ENCODE measurements around the gene TRUB2. TPM values are rescaled to one million over a fixed set of nuclear protein-coding genes. Genes with fewer than 3 reads are reported as not detected.

The TRUB2 gene
- total and polyA plus RNA-seq, 2 of the 8 experiments (the other 6 are each of a cell fraction or from before 2014, with no cell fraction given) = 20.7 to 37.8 TPM

GRCh38 chr9:128361986-128362646, 39.9 kb upstream of the TRUB2 start (continued):
- TF ChIP-seq CHD7 (IDR thresholded peaks at IDR 0.05; ENCODE audit: insufficient replicate concordance, low read length) (no peak), SUZ12 (IDR thresholded peaks at IDR 0.05; ENCODE audit: low read length) (peak; percentile 28; the same call in 1 of the 2 replicates), TEAD4 (IDR thresholded peaks at IDR 0.05; ENCODE audit: low read depth, low read length) (no peak), CTCF (IDR thresholded peaks at IDR 0.05; ENCODE audit: control extremely low read depth in 1 of 3, insufficient read depth in 1 of 3, low read depth in 1 of 3, low read length in 3 of 3) (peak; percentile 90 to 98 (median 98)), NANOG (IDR thresholded peaks at IDR 0.05; ENCODE audit: insufficient read depth, low read depth, low read length, poor library complexity, severe bottlenecking) (no peak), PHF8 (conservative IDR thresholded peaks at IDR 0.05; ENCODE audit: low read depth, low read length) (no peak), SIX5 (IDR thresholded peaks at IDR 0.05; ENCODE audit: low read depth, low read length) (no peak)
